NCI-H460 (cell line): ENCODE measurements around the gene OVOL1. TPM values are rescaled to one million over a fixed set of nuclear protein-coding genes. Genes with fewer than 3 reads are reported as not detected.
A peak's percentile ranks its signal among the peaks of the same experiment; 100 is the strongest.
"Not testable (repeated sequence)": the region's sequence is repeated elsewhere in the genome, so short reads cannot be mapped to it uniquely, and the experiment has no call there.

Experiments used
- DNase-seq: peaks from one replicate; pipeline ENCODE4 v3.0.0-alpha.2; 2016; ENCODE audit warnings: low read depth; ENCODE audit errors: extremely low read depth
- total RNA-seq: library from RNA; depleted of rRNA; stranded (reverse); fragments of >200 nt; shearing (Covaris generic); gene quantifications from 2 replicates; pipeline ENCODE4 v1.2.3, GENCODE V29; 2014

OVOL1 gene
- total RNA-seq, 1 experiment from 2014 or later = not detected

DNA sequence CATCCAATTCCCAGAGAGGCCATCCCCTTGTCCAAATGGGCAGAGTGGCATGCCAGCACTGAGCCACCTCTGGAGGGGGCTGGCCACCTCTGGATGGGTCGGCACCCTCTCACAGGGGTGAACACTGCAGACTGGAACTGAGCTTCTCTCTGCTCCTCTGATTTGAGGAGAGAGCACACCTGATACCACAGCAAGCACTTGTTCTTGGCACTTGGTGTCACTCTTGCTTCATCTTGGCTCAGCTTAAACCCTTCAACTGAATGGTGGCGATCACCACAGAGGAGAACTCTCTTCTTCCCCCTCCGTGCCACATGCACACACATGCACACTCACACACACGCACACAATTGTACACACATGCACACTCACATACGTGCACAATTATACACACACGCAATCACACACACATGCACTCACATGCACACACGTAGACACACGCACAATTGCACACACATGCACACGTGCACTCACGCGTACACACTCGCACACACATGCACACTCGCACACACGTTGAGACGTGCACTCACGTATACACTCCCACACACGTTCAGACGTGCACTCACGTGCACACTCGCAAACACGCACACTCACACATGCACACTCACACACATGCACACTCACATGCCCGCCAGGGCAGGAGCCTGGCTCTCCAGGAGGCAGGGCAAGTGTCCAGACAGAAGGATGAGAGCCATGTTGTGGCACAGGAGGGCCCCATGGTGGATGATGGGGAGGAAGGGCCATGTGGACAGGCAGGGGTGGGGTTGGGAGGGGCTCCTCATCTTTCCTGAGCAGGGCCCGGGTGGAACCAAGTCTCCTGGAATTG is 23.4 kb downstream of the OVOL1 start:
- no peak for DNase-seq

DNA sequence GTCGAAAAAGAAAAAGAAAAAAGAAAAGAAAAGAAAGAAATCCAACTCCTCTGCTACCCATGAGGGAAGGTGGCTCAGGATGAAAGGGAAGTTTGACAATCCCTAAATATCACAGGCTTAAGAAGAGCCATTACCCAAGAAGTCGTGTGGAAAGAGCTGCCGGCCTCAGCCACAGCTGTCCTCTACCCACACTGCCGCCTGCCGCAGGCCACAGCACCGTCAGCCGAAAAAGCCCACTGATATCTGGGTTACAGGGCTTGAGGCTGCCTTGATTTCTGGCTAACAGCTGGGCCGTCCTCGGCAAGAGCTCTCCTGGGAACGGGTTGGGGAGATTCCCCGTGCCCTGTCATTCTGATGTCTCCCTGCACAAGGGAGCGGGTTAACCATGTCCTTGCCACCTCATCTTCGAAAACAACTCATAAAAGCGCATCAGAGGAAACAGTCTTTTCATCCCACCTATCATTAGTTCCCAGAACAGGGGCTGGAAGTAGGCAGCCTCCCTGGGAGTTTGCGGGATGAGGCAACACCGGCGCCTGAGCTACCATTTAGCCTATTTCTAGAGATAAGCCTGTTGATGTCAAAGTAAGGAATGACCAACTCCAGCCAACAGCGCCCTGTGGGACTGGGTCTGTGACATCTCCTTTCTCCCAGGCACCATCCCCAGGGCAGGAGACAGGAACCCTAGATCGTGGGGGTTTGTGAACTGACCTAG is 25.1 kb downstream of the OVOL1 start:
- DNase-seq = no peak

DNA sequence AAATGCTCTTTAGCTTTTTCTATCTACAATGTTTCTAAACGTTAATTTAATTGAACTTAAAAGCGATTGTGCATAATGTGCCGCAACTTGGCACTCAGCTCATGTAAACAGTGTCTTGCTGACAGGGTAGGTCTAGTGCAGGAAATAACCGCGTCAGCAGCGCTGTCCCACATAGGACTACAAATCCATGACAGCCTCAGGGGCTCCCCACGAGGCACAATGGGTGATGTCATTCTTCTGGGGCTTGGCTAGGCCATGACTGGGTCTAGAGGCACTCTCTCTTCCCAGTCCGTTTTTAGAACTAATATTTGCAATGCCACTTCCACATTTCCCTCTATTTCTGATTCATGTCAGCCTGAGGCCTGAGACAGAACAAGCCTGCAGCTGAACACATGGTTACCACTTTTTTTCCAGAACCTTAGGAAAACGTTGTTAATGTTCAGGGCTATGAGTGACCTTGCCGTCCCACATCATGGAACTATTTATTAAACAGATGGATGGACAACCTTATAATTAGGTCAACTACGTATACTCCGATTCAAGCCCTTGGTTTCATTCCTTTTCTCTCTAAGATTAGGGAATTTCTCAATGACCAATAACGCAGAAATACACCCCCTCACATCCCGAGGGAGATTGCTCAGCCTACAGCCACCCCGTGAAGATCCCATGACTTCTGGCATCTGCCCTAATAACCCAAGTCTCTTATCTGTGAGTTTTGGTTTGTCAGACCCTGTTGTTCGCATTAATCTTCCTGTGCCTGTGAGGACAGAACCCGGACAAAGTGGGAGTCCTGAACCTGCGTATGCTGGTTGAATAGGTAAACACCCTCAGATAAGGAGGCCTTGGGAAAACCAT is 27.5 kb downstream of the OVOL1 start:
- no peak for DNase-seq

- no peak for DNase-seq
These were observed 28.2 kb downstream of the OVOL1 start for GRCh38 chr11:65814986-65815565.

GRCh38 chr11:65816696-65817095 is 29.8 kb downstream of the OVOL1 start:
- DNase-seq = no peak

DNA sequence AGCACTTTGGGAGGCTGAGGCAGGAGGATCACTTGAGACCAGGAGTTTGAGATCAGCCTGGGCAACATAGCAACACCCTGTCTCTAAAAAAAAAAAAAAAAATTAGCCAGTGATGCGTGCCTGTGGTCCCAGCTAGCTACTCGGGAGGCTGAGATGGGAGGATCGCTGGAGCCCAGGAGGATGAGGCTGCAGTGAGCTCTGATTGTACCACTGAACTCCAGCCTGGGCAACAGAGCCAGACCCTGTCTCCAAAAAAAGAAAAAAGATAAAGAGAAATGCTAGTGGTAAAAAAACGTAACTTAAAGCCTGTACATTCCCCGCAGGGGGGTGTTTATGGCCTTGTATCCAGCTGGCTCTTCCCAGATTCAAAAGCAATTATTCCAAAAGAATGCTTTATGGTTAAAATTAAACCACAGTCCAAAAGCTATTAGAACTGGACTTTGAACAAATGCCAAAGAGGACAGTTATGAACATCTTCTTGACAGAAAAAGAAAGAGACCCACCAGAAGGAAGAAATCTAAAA is 30.5 kb downstream of the OVOL1 start:
- no peak for DNase-seq

- peak; percentile 80 for DNase-seq
These were observed 31.2 kb downstream of the OVOL1 start for GRCh38 chr11:65817835-65818680.

DNA sequence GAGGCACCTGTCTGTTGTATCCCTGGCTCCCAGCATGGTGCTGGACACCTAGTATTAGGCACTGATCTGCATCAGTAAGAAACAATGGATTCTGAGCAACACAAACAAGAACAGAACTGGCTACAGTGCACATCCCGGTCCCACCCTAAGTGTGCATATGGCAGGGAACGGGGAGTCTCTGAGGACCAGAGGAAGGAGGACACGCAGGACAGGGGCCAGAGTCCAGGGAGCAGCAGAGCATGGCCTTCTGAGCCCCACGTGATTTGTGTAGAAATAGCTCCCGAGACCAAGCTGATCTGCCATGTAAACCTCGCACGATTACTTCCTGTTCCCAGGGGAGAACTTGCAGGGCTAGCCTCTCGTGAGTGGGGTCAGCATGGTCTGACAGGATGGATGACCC is 34.2 kb downstream of the OVOL1 start:
- no peak for DNase-seq

- DNase-seq = no peak
These were observed 36.1 kb downstream of the OVOL1 start for GRCh38 chr11:65822776-65823528.

DNA sequence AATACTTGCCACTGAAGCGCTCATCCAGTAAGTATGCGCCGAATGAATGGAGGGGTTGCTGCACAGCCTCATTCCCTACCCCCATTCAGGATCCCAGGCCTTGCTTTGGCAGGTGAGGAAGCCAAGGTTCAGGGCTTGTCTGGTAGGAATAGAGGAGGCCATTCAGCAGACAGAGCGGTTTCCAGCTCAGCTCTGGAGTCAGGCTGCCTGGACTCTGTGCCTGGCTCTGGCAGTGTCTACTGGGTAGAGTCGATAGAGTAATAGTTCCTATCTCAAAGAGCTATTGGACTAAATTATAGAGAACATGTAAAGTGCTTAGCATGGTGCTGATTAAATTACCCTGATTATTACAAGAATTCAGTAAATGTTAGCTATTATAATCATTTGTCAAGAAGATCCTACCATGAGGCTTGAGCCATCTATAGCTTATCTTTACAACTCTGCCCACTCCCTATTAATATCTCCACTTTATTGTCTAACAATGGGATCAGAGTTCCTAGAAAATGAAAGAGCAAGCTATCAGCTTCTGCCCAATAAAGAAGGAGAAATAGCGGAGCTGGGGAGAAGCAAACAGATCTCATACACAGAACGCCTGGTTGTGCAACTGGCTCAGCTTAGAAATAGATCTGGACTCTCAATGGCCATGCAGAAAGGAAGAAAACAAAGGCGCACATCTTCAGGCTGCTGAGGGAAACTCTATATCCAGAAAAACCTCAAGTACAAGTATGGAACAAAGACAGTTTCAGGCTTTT is 40.3 kb downstream of the OVOL1 start:
- DNase-seq = no peak

DNA sequence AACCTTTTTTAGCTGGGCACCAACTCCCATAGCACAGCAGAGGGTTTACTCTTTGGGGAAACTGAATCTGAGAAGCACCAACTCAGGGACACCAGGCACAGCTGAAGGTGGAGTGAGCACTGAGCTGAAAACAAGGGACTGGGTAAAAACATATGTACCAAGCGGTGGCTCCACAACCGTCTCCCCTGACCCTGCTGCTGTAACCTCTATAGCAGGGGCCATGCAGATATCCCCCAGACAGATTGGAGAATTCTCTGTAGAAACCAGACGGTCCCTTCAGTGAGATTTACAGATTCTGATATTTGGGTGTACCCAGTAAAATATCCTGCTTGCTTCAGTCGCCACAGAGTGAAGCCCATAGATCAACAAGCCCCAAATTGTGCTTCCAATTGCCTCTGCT is 42.6 kb downstream of the OVOL1 start:
- no peak for DNase-seq

GRCh38 chr11:65832231-65832630 is 45.4 kb downstream of the OVOL1 start:
- not testable (repeated sequence) for DNase-seq

DNA sequence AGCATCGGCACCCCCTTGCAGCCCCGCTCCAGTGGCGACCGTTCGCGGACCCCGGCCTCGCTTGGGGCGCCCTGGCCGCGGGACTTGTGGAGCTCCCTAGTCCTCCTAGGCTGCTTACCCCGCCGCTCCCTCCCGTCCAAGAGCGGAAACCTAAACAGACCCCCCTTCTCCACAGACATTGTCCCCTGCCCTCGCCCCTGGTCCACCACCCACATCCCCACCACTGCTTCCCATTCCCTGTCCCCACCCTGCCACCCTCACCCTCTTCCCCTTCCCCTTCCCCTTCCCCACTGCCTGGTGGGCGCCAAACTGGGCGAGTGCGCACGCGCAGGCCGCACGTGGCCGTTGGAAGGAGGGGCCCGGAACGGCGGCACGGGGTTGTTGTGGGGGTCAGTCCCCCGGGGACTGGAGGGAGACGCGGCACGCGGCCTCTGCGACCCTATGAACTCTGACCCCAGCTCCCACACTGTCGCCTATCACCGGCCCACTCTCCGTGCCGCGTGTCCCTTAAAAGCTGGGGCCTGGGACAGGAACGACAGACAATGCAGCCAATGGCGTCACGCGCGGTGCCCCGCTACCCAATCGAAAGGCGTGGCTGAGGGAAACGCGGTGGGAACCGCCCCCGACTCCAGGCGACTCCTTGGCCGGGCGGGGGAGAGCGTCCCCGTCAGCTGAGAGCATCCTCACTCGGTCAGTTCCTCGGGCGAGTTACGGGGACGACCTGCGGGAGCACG is 46.6 kb downstream of the OVOL1 start, which contains the start of gene SNX32:
SNX32 (plus strand) TSS at position 667 of the 734 bp plus-strand sequence. CDS start 103 bp downstream, outside the sequence.
- no peak for DNase-seq

GRCh38 chr11:65834202-65834601 is 47.3 kb downstream of the OVOL1 start:
- no peak for DNase-seq

DNA sequence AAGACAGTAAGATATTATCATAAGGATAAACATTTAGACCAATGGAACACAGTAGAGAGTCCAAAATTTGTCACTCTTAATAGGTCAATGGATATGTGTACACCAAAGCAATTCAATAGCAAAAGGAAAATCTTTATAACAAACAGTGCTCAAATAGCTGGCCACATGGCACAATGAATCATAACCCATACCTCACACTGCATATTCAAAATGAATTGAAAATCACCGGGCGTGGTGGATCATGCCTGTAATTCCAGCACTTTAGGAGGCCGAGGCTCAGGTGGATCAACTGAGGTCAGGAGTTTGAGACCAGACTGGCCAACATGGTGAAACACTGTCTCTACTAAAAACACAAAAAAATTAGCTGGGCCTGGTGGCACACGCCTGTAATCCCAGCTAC is 55.3 kb downstream of the OVOL1 start:
- no peak for DNase-seq

DNA sequence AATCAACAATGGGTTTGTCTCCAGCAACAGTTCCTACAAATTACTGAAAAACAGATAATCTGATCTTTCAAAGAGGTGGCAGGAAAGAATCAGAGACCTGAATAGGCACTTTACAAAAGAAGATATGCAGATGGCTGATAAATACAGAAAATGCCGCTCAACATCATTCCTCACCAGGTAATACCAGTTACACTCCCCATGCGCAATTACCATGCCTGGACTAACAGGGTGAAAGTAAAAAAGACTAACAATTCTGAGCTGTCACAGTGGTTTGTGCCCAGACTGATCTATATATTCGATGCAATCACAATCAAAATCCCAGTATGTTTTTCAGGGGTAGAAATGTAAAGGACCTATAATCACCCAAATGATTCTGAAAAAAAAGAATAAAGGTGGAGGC is 56.9 kb downstream of the OVOL1 start:
- DNase-seq = no peak

- DNase-seq = no peak
These were observed 57.5 kb downstream of the OVOL1 start for GRCh38 chr11:65844231-65844872.
